Caco-2 (cell line): ENCODE measurements around the gene PTPRN2. TPM values are rescaled to one million over a fixed set of nuclear protein-coding genes. Genes with fewer than 3 reads are reported as not detected.

Experiments
- BruUV-seq: library from RNA; stranded (reverse); fragments of 400-500 nt; replicated peaks from 2 replicates; lab custom pipeline; 2021; lab: Mats Ljungman, UMichigan
- CTCF ChIA-PET: fragments of 300-600 bp; sonication (Branson Sonifier 250); formaldehyde crosslinking; loops from one replicate; lab custom pipeline; 2022; ENCODE audit warnings: antibody characterized with exemption; lab: Charles Lee
- POLR2A ChIA-PET: fragments of 300-600 bp; sonication (Branson Sonifier 250); formaldehyde crosslinking; loops from one replicate; lab custom pipeline; 2022; ENCODE audit warnings: antibody characterized with exemption; lab: Charles Lee
- DNase-seq, 2 experiments: peaks; one replicate each; pipeline versions ENCODE4 v3.0.0 to v3.0.0-alpha.2; 2020 to 2022
- H3K27me3 ChIP-seq: replicated peaks from 2 replicates; pipeline ENCODE4 v1.6.0; 2011; ENCODE audit warnings: low read length; ENCODE audit not compliant: control insufficient read depth, insufficient read depth
- H3K36me3 ChIP-seq: 2 replicates; pipeline ENCODE4 v1.5.1; 2011; ENCODE audit warnings: low read length; ENCODE audit not compliant: control insufficient read depth, insufficient read depth
- H3K4me1 ChIP-seq: fragments of 250-450 bp; sonication (Bioruptor Pico); 2 replicates; pipeline ENCODE4 v1.5.1; 2020; ENCODE audit warnings: mild to moderate bottlenecking
- H3K4me3 ChIP-seq: 2 replicates; pipeline ENCODE4 v1.5.1; 2011; ENCODE audit warnings: low read depth, mild to moderate bottlenecking, control low read depth, low read length
- H3K9me3 ChIP-seq: fragments of 250-450 bp; sonication (Bioruptor Pico); 2 replicates; pipeline ENCODE4 v1.5.1; 2020; ENCODE audit warnings: mild to moderate bottlenecking, moderate library complexity
- H3K27ac Mint-ChIP-seq: one replicate; pipeline ENCODE4 v1.8.0; 2022; ENCODE audit warnings: mixed read lengths; ENCODE audit not compliant: unreplicated experiment
- H3K27me3 Mint-ChIP-seq: one replicate; pipeline ENCODE4 v1.8.0; 2022; ENCODE audit warnings: mixed read lengths; ENCODE audit not compliant: insufficient read depth, unreplicated experiment
- H3K36me3 Mint-ChIP-seq: one replicate; pipeline ENCODE4 v1.8.0; 2022; ENCODE audit warnings: mild to moderate bottlenecking, mixed read lengths; ENCODE audit not compliant: insufficient read depth, unreplicated experiment
- H3K4me1 Mint-ChIP-seq: one replicate; pipeline ENCODE4 v1.8.0; 2022; ENCODE audit warnings: low read depth, mixed read lengths; ENCODE audit not compliant: unreplicated experiment
- H3K4me3 Mint-ChIP-seq: one replicate; pipeline ENCODE4 v1.8.0; 2022; ENCODE audit warnings: mild to moderate bottlenecking, moderate library complexity, mixed read lengths; ENCODE audit not compliant: unreplicated experiment
- H3K9me3 Mint-ChIP-seq: one replicate; pipeline ENCODE4 v1.8.0; 2022; ENCODE audit warnings: mixed read lengths; ENCODE audit not compliant: unreplicated experiment
- CTCF ChIP-seq, 2 experiments: fragments of 200-600 bp in 1 of 2; IDR thresholded peaks; 1 replicate in 1 of 2; 2 replicates in 1 of 2; pipeline versions ENCODE4 v1.5.1 to v1.8.0; 2011 to 2022; ENCODE audit warnings: antibody characterized with exemption in 1 of 2, control low read depth in 1 of 2, inconsistent platforms in 1 of 2, low read depth in 1 of 2, low read length in 1 of 2, mild to moderate bottlenecking in 1 of 2, moderate library complexity in 1 of 2; ENCODE audit not compliant: insufficient read depth in 1 of 2, severe bottlenecking in 1 of 2, unreplicated experiment in 1 of 2
- intact Hi-C: fragments of 100-400 bp; cut with micrococcal nuclease; formaldehyde crosslinking; loops from one replicate; pipeline ENCODE4 v1.10.0; 2022; ENCODE audit not compliant: unreplicated experiment
- total RNA-seq: library from RNA; stranded (reverse); gene quantifications from 2 replicates; pipeline ENCODE4 v1.2.3, GENCODE V29; 2022

The PTPRN2 gene
- total RNA-seq, 1 experiment from 2014 or later, result 1.4 TPM

- Histone ChIP-seq H3K4me3 (no peak overlapping the region), H3K36me3 (no peaks in the 10 kb centered on the region), H3K9me3 (no peaks in the 10 kb centered on the region), H3K4me1 (no peaks in the 10 kb centered on the region), H3K27me3 (no peaks in the 10 kb centered on the region)
- Mint-ChIP-seq H3K27ac (no peak overlapping the region), H3K4me3 (no peak overlapping the region), H3K9me3 (peaks cover 14% of the 10 kb centered on the region), H3K36me3 (no peaks in the 10 kb centered on the region), H3K27me3 (no peaks in the 10 kb centered on the region), H3K4me1 (no peaks in the 10 kb centered on the region)
- intact Hi-C loops, result no loop called here
- TF ChIP-seq CTCF (IDR thresholded peaks at IDR 0.05; ENCODE audit: insufficient read depth in 1 of 2, low read depth in 1 of 2, low read length in 1 of 2, severe bottlenecking in 1 of 2, unreplicated experiment in 1 of 2), result no peak
- CTCF ChIA-PET, result no interaction called here
- no peak for DNase-seq
- no TSS peak for BruUV-seq
- POLR2A ChIA-PET, result no interaction called here
Measured at GRCh38 chr7:157805713-157806112, 781.9 kb downstream of the PTPRN2 start.

GRCh38 chr7:157803906-157804305 lies 783.7 kb downstream of the PTPRN2 start:
- H3K4me3 Mint-ChIP-seq, result no peak overlapping the region
- no peak overlapping the region for H3K27ac Mint-ChIP-seq
- ChIA-PET CTCF (no interaction called here), POLR2A (no interaction called here)
- H3K27me3 Mint-ChIP-seq, result no peaks in the 10 kb centered on the region
- no TSS peak for BruUV-seq
- peaks cover 23% of the 10 kb centered on the region for H3K9me3 Mint-ChIP-seq
- H3K4me1 ChIP-seq, result no peaks in the 10 kb centered on the region
- no peaks in the 10 kb centered on the region for H3K4me1 Mint-ChIP-seq
- no peak overlapping the region for H3K4me3 ChIP-seq
- no peak for TF ChIP-seq CTCF (IDR thresholded peaks at IDR 0.05; ENCODE audit: insufficient read depth in 1 of 2, low read depth in 1 of 2, low read length in 1 of 2, severe bottlenecking in 1 of 2, unreplicated experiment in 1 of 2)
- H3K27me3 ChIP-seq, result no peaks in the 10 kb centered on the region
- H3K9me3 ChIP-seq, result no peaks in the 10 kb centered on the region
- intact Hi-C loops, result no loop called here
- H3K36me3 ChIP-seq, result no peaks in the 10 kb centered on the region
- DNase-seq, result no peak
- peaks cover 4% of the 10 kb centered on the region for H3K36me3 Mint-ChIP-seq

GRCh38 chr7:157801971-157802675 lies 785.5 kb downstream of the PTPRN2 start:
- Histone ChIP-seq H3K4me3 (no peak overlapping the region), H3K36me3 (no peaks in the 10 kb centered on the region), H3K9me3 (no peaks in the 10 kb centered on the region), H3K27me3 (no peaks in the 10 kb centered on the region), H3K4me1 (no peaks in the 10 kb centered on the region)
- Mint-ChIP-seq H3K4me3 (no peak overlapping the region), H3K9me3 (peaks cover 23% of the 10 kb centered on the region), H3K36me3 (peaks cover 4% of the 10 kb centered on the region), H3K4me1 (no peaks in the 10 kb centered on the region), H3K27ac (no peak overlapping the region), H3K27me3 (no peaks in the 10 kb centered on the region)
- ChIA-PET CTCF (no interaction called here), POLR2A (no interaction called here)
- intact Hi-C loops, result no loop called here
- no TSS peak for BruUV-seq
- DNase-seq, result no peak
- no peak for TF ChIP-seq CTCF (IDR thresholded peaks at IDR 0.05; ENCODE audit: insufficient read depth in 1 of 2, low read depth in 1 of 2, low read length in 1 of 2, severe bottlenecking in 1 of 2, unreplicated experiment in 1 of 2)
